ENCODE results near the gene MAGI2. TPM values are rescaled to one million over a fixed set of nuclear protein-coding genes. Genes with fewer than 3 reads are reported as not detected.

MAGI2 gene
- total RNA-seq, 3 donors from 2014 or later, result 9.8 to 22.7 (median 20.2) TPM

- H3K9me3 ChIP-seq, result no peaks in the 10 kb centered on the region
- intact Hi-C loops (cut with DNase I; ENCODE audit: low total_unique reads), result no loop called here
- no peak for TF ChIP-seq CTCF (IDR thresholded peaks at IDR 0.05)
- no peak for TF ChIP-seq POLR2A (IDR thresholded peaks at IDR 0.05)
- no peak for TF ChIP-seq POLR2AphosphoS5 (IDR thresholded peaks at IDR 0.05)
- H3K36me3 ChIP-seq, result no peaks in the 10 kb centered on the region
- DNase-seq (ENCODE audit: low spot score in 2 of 2), result no peak
- no peaks in the 10 kb centered on the region for H3K4me1 ChIP-seq
- no peak overlapping the region for H3K4me3 ChIP-seq
- H3K27ac ChIP-seq, result no peak overlapping the region
- no peaks in the 10 kb centered on the region for H3K27me3 ChIP-seq
Measured at GRCh38 chr7:78189762-78190161, 1263.7 kb downstream of the MAGI2 start.

GRCh38 chr7:78185149-78185745 lies 1268.2 kb downstream of the MAGI2 start:
- intact Hi-C loops (cut with DNase I; ENCODE audit: low total_unique reads), result no loop called here
- no peaks in the 10 kb centered on the region for H3K4me1 ChIP-seq

GRCh38 chr7:78184299-78184698 lies 1269.2 kb downstream of the MAGI2 start:
- H3K27ac ChIP-seq, result no peak overlapping the region
- H3K4me3 ChIP-seq, result no peak overlapping the region
- intact Hi-C loops (cut with DNase I; ENCODE audit: low total_unique reads), result no loop called here
- H3K27me3 ChIP-seq, result no peaks in the 10 kb centered on the region
- H3K4me1 ChIP-seq, result no peaks in the 10 kb centered on the region
- no peaks in the 10 kb centered on the region for H3K9me3 ChIP-seq
- TF ChIP-seq POLR2A (IDR thresholded peaks at IDR 0.05) (no peak), CTCF (IDR thresholded peaks at IDR 0.05) (no peak), POLR2AphosphoS5 (IDR thresholded peaks at IDR 0.05) (no peak)
- no peak for DNase-seq (ENCODE audit: low spot score in 2 of 2)
- H3K36me3 ChIP-seq, result no peaks in the 10 kb centered on the region

More at GRCh38 chr7:78185149-78185745, 1268.2 kb downstream of the MAGI2 start:
- Histone ChIP-seq H3K9me3 (no peaks in the 10 kb centered on the region), H3K36me3 (no peaks in the 10 kb centered on the region), H3K27me3 (no peaks in the 10 kb centered on the region), H3K4me3 (no peak overlapping the region), H3K27ac (no peak overlapping the region)
- no peak for TF ChIP-seq CTCF (IDR thresholded peaks at IDR 0.05)
- no peak for DNase-seq (ENCODE audit: low spot score in 2 of 2)

- Histone ChIP-seq H3K4me3 (no peak overlapping the region), H3K9me3 (no peaks in the 10 kb centered on the region), H3K36me3 (no peaks in the 10 kb centered on the region), H3K27me3 (no peaks in the 10 kb centered on the region), H3K4me1 (no peaks in the 10 kb centered on the region), H3K27ac (no peak overlapping the region)
- intact Hi-C loops (cut with DNase I; ENCODE audit: low total_unique reads), result no loop called here
- TF ChIP-seq CTCF (IDR thresholded peaks at IDR 0.05) (no peak), POLR2A (IDR thresholded peaks at IDR 0.05) (no peak), POLR2AphosphoS5 (IDR thresholded peaks at IDR 0.05) (no peak)
- DNase-seq (ENCODE audit: low spot score in 2 of 2), result no peak
Measured at GRCh38 chr7:78179827-78180477, 1273.5 kb downstream of the MAGI2 start.

- Histone ChIP-seq H3K27me3 (no peaks in the 10 kb centered on the region), H3K9me3 (no peaks in the 10 kb centered on the region), H3K4me3 (no peak overlapping the region), H3K27ac (no peak overlapping the region), H3K36me3 (no peaks in the 10 kb centered on the region), H3K4me1 (no peaks in the 10 kb centered on the region)
- no peak for DNase-seq (ENCODE audit: low spot score in 2 of 2)
- intact Hi-C loops (cut with DNase I; ENCODE audit: low total_unique reads), result no loop called here
- TF ChIP-seq CTCF (IDR thresholded peaks at IDR 0.05) (no peak), POLR2A (IDR thresholded peaks at IDR 0.05) (no peak), POLR2AphosphoS5 (IDR thresholded peaks at IDR 0.05) (no peak)
Measured at GRCh38 chr7:78179211-78179610, 1274.3 kb downstream of the MAGI2 start.

All from breast epithelium (tissue), 4 donors.